ENCODE measurements around the gene BIK.
"Not testable (repeated sequence)": the region's sequence is repeated elsewhere in the genome, so short reads cannot be mapped to it uniquely, and the experiment has no call there.

BIK gene

DNA sequence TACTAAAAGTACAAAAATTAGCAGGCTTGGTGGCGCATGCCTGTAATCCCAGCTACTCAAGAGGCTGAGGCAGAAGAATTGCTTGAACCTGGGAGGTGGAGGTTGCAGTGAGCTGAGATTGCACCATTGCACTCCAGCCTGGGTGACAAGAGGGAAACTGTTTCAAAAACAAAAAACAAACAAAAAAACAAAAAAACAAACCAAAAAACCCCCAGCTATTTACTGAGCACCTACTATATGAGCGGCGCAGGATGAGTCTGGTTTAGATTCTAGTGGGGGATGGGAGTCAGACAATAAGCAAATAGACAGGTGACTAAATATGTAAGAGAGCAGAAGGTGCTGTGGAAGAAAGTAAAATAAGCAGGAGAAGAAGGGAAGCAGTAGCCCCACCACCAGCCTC, 5.6 kb upstream of the BIK start:
- DNase-seq (ENCODE audit: low spot score): not testable (repeated sequence)

- no peak for DNase-seq (ENCODE audit: low spot score)
Measured at GRCh38 chr22:43106302-43106701, 4.2 kb upstream of the BIK start.

- no peak for DNase-seq (ENCODE audit: low spot score)
Measured at GRCh38 chr22:43109511-43109910, 1.0 kb upstream of the BIK start.

- no peak for DNase-seq (ENCODE audit: low spot score)
Measured at GRCh38 chr22:43109921-43110443, 568 bp upstream of the BIK start.

GRCh38 chr22:43110927-43111623, 525 bp downstream of the BIK start:
- DNase-seq (ENCODE audit: low spot score): no peak

GRCh38 chr22:43113526-43114251, 3.1 kb downstream of the BIK start:
- DNase-seq (ENCODE audit: low spot score): no peak

DNA sequence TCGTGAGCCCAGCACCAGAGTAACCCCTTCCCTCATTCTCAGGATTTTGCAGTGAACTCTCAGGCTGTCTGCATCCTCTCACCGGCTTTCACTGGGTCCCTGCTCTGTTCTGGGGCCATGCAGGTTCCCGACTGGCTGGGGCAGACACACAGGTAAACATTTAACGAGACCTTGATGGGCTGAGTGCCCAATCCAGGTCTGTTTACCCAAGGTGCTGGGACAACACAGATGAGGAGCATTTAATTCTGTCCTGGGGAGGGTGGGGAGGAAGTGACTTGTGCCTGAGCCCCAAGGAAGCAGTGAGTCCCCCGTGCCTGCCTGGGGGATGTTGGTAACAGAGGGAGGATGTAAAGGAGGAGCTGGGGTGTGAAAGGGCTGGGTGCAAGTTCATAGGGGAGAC, 4.4 kb downstream of the BIK start:
- DNase-seq (ENCODE audit: low spot score): no peak

DNA sequence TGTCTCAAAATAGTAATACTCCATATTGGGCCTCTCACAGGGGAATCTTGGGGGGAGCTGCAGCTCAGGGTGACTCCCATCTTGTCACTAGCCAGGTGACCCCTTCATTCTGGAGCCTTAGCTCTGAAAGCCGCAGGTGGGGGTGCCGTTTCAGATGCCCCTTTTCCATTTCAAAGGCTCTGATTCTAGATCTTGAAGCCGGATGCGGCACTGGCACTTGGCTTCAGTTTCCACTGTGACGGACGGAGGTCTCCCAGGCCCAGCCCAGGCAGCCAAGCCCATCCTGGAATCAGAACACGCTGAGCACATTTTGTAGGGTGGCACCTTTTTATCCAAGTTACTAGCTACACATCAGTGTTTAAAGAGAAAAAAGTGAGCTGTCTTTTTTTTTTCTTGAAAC, 6.4 kb downstream of the BIK start:
- no peak for DNase-seq (ENCODE audit: low spot score)

GRCh38 chr22:43118024-43118849, 7.7 kb downstream of the BIK start:
- DNase-seq (ENCODE audit: low spot score): no peak

- DNase-seq (ENCODE audit: low spot score): no peak
Measured at GRCh38 chr22:43118953-43119458, 8.5 kb downstream of the BIK start.

- no peak for DNase-seq (ENCODE audit: low spot score)
Measured at GRCh38 chr22:43126501-43127165, 16.1 kb downstream of the BIK start.

DNA sequence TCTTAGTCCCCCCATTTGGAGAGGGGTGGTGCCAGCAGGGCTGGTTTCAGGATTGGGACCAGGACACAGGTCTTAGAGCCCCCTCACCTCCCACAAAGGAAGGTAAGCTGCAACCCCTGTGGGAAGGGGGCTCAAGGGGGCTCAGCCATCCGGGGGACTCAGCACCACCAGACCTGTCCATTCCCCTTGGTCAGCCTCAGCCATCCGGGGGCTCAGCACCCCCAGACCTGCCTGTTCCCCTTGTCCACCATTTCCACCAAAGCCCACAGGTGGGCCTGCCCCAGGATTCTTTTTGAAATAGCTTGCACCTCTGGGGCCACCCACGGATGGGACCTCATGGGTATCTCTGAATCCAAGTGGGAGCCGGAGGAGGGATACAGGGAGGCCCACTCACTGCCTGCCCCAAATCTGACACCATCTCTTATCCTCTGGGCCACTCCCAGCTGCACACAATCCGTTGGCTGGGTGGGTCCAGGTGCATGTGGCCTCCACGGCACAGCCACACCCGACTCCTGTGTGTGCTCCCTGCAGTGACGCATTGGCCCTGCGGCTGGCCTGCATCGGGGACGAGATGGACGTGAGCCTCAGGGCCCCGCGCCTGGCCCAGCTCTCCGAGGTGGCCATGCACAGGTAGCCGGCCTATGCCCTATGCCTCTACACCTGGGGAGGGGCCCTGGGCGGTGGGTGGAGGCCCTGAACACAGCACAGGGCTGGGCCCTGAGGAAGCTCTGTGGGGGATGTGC, 16.8 kb downstream of the BIK start:
- no peak for DNase-seq (ENCODE audit: low spot score)

DNA sequence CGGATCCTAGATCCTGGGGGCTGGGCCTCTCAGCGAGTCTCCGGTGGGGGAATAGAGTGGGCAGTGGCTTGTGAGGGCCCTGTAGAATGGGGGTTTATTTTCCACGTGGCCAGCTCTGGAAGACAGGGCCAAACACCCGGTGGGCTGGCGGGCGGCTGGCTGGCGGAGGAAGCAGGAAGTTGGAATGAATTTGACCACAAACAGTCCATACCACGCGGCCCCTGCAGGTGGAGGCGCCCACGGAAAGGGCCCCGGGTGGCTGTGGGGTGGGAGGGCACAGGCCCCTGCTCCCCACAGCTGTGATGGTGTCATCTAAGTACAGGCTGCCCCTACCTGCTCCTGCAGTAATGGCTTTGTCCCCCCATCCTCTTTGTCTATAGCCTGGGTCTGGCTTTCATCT, 17.6 kb downstream of the BIK start:
- no peak for DNase-seq (ENCODE audit: low spot score)

DNA sequence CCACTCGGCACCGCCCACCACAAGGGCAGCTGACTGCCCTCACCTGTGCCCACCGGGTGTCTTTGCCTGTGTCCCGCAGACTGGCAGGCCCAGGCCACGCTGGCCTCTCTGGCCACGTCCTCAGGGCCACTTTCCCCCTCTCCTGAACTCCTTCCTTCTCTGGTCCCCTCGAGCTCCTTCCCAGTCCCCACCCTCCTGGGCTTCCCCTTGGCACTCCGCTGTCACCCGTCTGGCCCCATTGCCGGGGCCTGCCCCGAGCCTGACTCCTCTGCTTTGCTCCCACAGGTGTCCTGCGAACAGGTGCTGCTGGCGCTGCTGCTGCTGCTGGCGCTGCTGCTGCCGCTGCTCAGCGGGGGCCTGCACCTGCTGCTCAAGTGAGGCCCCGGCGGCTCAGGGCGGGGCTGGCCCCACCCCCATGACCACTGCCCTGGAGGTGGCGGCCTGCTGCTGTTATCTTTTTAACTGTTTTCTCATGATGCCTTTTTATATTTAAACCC, 18.4 kb downstream of the BIK start:
- DNase-seq (ENCODE audit: low spot score): no peak

DNA sequence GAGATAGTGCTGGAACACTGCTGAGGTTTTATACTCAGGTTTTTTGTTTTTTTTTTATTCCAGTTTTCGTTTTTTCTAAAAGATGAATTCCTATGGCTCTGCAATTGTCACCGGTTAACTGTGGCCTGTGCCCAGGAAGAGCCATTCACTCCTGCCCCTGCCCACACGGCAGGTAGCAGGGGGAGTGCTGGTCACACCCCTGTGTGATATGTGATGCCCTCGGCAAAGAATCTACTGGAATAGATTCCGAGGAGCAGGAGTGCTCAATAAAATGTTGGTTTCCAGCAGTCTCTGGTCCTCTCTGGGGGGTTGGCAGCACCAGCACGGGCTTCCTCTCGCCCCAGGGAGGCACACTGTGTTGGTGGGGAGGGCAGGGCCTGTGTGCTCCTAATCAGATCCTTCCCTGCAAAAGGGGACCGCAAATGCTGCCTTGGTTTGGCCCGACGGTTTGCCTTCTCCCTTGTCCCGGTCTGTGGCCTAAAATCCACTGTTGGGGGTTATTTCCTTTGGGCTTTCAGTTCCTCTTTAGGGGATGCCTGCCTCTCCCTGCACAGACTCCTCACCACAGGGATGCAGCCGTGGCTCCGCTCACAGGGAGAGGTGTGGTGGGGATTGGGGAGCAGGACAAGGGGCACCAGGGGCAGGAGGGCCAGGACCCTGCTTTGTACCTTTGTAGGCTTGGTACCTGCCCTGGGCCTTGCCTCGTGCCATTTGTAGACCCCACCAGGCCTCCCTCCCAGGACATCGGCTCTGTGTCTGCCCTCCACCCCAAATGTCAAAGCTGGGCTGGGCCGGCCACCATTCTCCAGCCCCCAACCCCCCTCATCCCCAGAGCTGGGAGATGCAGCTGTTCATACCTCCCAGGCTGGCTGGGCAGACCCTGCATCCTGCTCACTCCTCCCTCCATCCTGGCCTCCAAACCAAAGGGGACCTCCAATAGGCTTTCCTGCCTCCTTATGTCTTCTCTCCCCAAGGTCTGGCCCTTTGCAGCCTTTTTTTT, 19.2 kb downstream of the BIK start:
- no peak for DNase-seq (ENCODE audit: low spot score)

- DNase-seq (ENCODE audit: low spot score): no peak
Measured at GRCh38 chr22:43131773-43132501, 21.4 kb downstream of the BIK start.

- no peak for DNase-seq (ENCODE audit: low spot score)
Measured at GRCh38 chr22:43133401-43133800, 22.9 kb downstream of the BIK start.

DNA sequence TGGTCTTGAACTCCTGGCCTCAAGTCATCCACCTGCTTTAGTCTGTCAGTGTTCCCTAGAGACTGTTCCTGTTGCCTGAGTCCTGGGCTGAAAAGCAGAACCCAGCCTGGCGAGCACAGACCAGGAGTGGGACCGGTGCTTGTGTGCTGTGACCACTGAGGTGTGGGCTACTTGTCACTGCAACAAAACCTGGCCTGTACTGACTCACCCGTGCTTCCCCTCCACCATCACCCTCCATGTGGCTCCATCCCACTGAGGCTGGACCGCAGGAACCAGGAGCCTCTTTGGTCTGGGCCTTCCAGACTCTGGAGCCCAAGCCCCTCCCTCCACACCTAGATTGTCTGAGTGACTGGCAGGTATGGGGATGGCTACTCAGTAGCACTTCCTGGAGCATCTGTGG, 24.0 kb downstream of the BIK start:
- no peak for DNase-seq (ENCODE audit: low spot score)

DNA sequence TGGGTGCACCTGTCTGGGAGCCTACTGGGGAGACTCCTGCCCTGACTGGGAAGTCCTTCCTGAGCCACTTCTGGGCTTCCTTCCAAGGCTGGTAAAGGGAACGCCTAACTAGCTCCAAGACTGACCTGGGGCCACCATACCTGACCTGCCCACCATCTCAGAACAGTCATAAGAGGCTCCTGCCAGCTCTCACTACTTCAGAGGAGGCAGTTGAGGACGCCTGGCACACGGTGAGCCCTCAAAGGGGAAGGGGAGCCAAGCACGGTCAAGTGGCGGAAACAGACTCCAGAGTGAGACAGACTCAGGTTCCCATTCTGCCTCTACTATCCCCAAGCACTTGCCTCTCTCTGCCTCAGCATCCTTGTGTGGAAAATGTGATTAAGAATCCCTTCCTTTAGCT, 25.0 kb downstream of the BIK start:
- no peak for DNase-seq (ENCODE audit: low spot score)

All from left forelimb (tissue), 1 donor.